Activated CD8-positive, alpha-beta memory T cell treated with anti-CD3 and anti-CD28 coated beads for 36 hours (primary cell): ENCODE results near the gene CHN1. TPM values are rescaled to one million over a fixed set of nuclear protein-coding genes. Genes with fewer than 3 reads are reported as not detected.

Experiments used
- CTCF ChIA-PET: fragments of 350-600 bp; sonication (Branson Sonifier 250); formaldehyde crosslinking; loops from one replicate; lab custom pipeline; 2021; ENCODE audit warnings: antibody characterized with exemption; lab: Charles Lee
- POLR2A ChIA-PET: fragments of 350-600 bp; sonication (Branson Sonifier 250); formaldehyde crosslinking; loops from one replicate; lab custom pipeline; 2021; ENCODE audit warnings: antibody characterized with exemption; lab: Charles Lee
- total RNA-seq, 2 experiments: library from RNA; stranded (reverse); gene quantifications; one replicate each; pipeline ENCODE4 v1.2.3, GENCODE V29; 2021

The CHN1 gene
- total RNA-seq, 2 experiments from 2014 or later: 16.6 to 17.3 TPM

- CTCF ChIA-PET: no interaction called here
- POLR2A ChIA-PET: no interaction called here
Measured at GRCh38 chr2:174951745-174952144, 53.4 kb downstream of the CHN1 start.

- CTCF ChIA-PET: interaction anchor here (0.8 kb wide), 1 partner anchor 1584 kb away, joined by 4 read pairs; no protein-coding TSS in a partner anchor
Measured at GRCh38 chr2:174949988-174950687, 55.0 kb downstream of the CHN1 start.

GRCh38 chr2:174945601-174946260 lies 59.5 kb downstream of the CHN1 start:
- CTCF ChIA-PET: no interaction called here
- POLR2A ChIA-PET: no interaction called here

More at GRCh38 chr2:174949988-174950687, 55.0 kb downstream of the CHN1 start:
- POLR2A ChIA-PET: no interaction called here

- CTCF ChIA-PET: interaction anchor here (0.5 kb wide), 1 partner anchor 37 kb away, joined by 3 read pairs; no protein-coding TSS in a partner anchor
- POLR2A ChIA-PET: interaction anchor here (0.6 kb wide), 1 partner anchor 167 kb away, joined by 3 read pairs; no protein-coding TSS in a partner anchor
Measured at GRCh38 chr2:174939046-174939445, 66.1 kb downstream of the CHN1 start.

GRCh38 chr2:174931724-174932123 lies 73.5 kb downstream of the CHN1 start:
- ChIA-PET CTCF (no interaction called here), POLR2A (no interaction called here)

GRCh38 chr2:174929786-174930185 lies 75.4 kb downstream of the CHN1 start:
- CTCF ChIA-PET: no interaction called here
- POLR2A ChIA-PET: no interaction called here

- ChIA-PET POLR2A (no interaction called here), CTCF (no interaction called here)
Measured at GRCh38 chr2:174925046-174925784, 80.0 kb downstream of the CHN1 start.

GRCh38 chr2:174924061-174924693 lies 81.0 kb downstream of the CHN1 start:
- POLR2A ChIA-PET: no interaction called here
- CTCF ChIA-PET: no interaction called here

GRCh38 chr2:174919947-174920595 lies 85.1 kb downstream of the CHN1 start:
- ChIA-PET CTCF (no interaction called here), POLR2A (no interaction called here)

- POLR2A ChIA-PET: interaction anchor here (0.6 kb wide), 1 partner anchor 118 kb away, joined by 3 read pairs; no protein-coding TSS in a partner anchor
- CTCF ChIA-PET: no interaction called here
Measured at GRCh38 chr2:174918886-174919526, 86.2 kb downstream of the CHN1 start.

GRCh38 chr2:174916270-174916930 lies 88.8 kb downstream of the CHN1 start:
- ChIA-PET CTCF (no interaction called here), POLR2A (no interaction called here)

GRCh38 chr2:174914853-174915760 lies 90.1 kb downstream of the CHN1 start:
- ChIA-PET POLR2A (interaction anchor here (0.5 kb wide), 1 partner anchor 140 kb away, joined by 8 read pairs; no protein-coding TSS in a partner anchor), CTCF (interaction anchor here (0.6 kb wide), 1 partner anchor 167 kb away, joined by 3 read pairs; no protein-coding TSS in a partner anchor)

- ChIA-PET CTCF (no interaction called here), POLR2A (no interaction called here)
Measured at GRCh38 chr2:174908284-174908683, 96.9 kb downstream of the CHN1 start.

GRCh38 chr2:174903264-174903556 lies 102.0 kb downstream of the CHN1 start:
- ChIA-PET POLR2A (no interaction called here), CTCF (no interaction called here)

GRCh38 chr2:174902506-174903263 lies 102.5 kb downstream of the CHN1 start:
- POLR2A ChIA-PET: no interaction called here
- CTCF ChIA-PET: no interaction called here

- POLR2A ChIA-PET: no interaction called here
- CTCF ChIA-PET: no interaction called here
Measured at GRCh38 chr2:174901075-174901474, 104.1 kb downstream of the CHN1 start.

- POLR2A ChIA-PET: no interaction called here
- CTCF ChIA-PET: no interaction called here
Measured at GRCh38 chr2:174897286-174897685, 107.9 kb downstream of the CHN1 start.
